GM18498 (cell line): ENCODE data around the gene MTX1.
A peak's percentile ranks its signal among the peaks of the same experiment; 100 is the strongest.
"Not testable (repeated sequence)": the region's sequence is repeated elsewhere in the genome, so short reads cannot be mapped to it uniquely, and the experiment has no call there.

ENCODE experiments used
- ATAC-seq: cut with Tn5 transposase; IDR thresholded peaks from one replicate; pipeline ENCODE4 v1.9.1; 2021; ENCODE audit warnings: mild to moderate bottlenecking, moderate library complexity; ENCODE audit not compliant: unreplicated experiment

MTX1 gene, protein sequence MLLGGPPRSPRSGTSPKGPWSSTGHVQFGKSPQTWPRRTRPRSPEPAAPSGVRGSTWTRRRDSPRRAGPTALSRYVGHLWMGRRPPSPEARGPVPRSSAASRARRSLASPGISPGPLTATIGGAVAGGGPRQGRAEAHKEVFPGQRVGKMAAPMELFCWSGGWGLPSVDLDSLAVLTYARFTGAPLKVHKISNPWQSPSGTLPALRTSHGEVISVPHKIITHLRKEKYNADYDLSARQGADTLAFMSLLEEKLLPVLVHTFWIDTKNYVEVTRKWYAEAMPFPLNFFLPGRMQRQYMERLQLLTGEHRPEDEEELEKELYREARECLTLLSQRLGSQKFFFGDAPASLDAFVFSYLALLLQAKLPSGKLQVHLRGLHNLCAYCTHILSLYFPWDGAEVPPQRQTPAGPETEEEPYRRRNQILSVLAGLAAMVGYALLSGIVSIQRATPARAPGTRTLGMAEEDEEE

GRCh38 chr1:155208541-155209311 is at the start of gene MTX1:
TSS of gene MTX1 (plus strand) at chr1:155208695. CDS start at chr1:155208805, 110 bp downstream.
- ATAC-seq: peak; percentile 79

DNA sequence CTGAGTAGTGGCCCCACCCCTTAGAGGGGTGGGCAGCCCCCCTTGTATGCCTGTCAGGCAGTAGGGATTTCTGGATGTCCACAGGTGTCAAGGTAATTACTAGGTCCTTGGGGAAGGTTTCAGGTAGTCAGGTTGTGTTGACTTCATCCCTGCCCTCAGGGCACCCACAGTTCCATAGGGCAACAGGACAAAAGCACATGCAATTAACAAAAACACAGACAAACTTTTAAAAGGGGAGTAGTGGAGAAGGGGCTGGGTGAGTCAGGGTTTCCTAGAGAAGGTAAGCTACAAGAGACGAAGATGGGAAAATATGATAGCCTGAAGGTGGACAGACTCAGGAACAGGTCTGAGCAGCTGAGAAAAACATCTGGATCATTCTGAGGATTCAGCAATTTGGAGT is 49.5 kb upstream of the MTX1 start:
- ATAC-seq: no peak

- ATAC-seq: no peak
Measured at GRCh38 chr1:155160128-155160527, 48.4 kb upstream of the MTX1 start.

DNA sequence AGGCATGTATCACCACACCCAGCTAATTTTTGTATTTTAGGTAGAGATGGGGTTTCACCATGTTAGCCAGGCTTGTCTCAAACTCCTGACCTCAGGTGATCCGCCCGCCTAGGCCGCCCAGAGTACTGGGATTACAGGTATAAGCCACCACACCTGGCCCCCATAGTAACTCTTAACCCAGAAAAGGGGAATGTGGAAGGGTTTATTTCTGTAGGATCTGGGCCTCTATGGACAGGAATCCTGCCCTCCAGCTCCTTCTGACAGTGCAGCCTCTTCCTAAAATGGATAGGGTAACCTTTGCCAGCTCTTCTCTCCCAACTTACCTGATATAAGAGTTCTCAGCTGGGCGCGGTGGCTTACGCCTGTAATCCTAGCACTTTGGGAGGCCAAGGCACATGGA is 45.9 kb upstream of the MTX1 start:
- not testable (repeated sequence) for ATAC-seq

DNA sequence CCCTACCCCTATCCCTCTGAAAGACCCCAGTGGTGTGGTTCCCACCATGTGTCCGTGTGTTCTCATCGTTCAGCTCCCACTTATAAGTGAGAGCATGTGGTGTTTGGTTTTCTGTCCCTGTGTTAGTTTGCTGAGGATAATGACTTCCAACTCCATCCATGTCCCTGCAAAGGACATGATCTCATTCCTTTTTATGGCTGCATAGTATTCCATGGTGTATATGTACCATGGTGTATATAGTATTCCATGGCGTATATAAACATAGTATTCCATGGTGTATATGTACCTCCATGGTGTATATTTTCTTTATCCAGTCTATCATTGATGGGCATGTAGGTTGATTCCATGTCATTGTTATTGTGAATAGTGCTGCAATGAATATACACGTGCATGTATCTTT is 44.7 kb upstream of the MTX1 start:
- ATAC-seq: not testable (repeated sequence)

- not testable (repeated sequence) for ATAC-seq
Measured at GRCh38 chr1:155164625-155165024, 43.9 kb upstream of the MTX1 start.

DNA sequence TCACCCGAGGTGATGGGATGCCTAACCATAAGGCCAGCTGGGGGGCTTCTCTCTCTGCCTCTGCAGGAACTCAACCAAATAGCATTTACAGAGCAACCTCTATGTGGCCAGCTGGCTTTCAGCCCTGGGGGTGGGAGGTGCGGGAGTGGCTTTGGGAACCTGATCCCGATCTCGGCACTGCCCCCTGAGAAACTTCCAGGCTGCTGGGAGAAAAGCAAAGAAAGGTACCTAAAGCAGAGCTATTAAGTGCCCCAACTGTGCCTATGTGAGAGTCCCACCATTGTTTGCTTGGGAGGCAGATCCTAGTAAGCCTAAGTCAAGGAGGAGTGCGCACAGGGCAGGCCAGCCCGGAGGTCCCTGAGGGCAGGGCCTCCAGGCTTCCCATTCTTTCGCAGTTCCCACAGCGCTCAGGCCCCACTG is 42.4 kb upstream of the MTX1 start:
- no peak for ATAC-seq

- ATAC-seq: no peak
Measured at GRCh38 chr1:155166471-155167165, 41.9 kb upstream of the MTX1 start.

GRCh38 chr1:155167166-155168104 is 41.1 kb upstream of the MTX1 start:
- no peak for ATAC-seq

GRCh38 chr1:155168105-155168445 is 40.4 kb upstream of the MTX1 start:
- not testable (repeated sequence) for ATAC-seq

DNA sequence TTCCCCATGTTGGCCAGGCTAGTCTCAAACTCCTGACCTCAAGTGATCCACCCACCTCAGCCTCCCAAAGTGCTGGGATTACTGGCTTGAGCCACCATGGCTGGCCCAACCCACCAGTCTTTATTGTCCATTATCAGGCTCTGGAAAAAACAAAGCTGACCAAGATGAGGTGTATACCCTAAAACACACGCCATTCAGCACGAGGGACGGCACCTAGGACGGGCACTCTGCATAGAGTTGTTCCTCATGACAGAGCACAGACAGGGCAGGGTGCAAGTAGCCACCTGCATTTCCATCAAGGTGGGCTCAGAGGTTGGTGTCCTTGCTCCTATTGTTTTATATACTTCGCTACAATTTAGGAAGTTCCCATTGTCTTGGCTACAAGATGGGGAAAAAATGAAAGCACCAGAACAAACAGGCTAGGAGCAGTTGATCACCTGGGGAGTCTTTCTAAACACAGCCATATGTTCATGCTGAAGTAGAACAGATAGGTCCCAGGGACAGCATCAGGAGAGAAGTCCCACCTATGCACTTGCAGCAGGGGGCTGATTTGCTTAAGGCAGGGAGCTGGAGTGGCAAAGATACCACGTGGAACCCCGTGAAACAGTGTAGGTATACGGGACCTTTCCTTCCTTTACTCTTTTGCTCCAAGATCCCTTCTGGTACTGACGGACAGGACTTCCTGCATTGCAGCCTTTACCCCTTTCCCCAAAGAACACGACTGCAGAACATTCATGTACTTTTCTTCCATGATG is 39.9 kb upstream of the MTX1 start:
- no peak for ATAC-seq

- ATAC-seq: no peak
Measured at GRCh38 chr1:155169541-155169940, 39.0 kb upstream of the MTX1 start.

- ATAC-seq: no peak
Measured at GRCh38 chr1:155170101-155170785, 38.3 kb upstream of the MTX1 start.

GRCh38 chr1:155170806-155171205 is 37.7 kb upstream of the MTX1 start:
- ATAC-seq: no peak

- ATAC-seq: no peak
Measured at GRCh38 chr1:155171836-155172731, 36.4 kb upstream of the MTX1 start.

DNA sequence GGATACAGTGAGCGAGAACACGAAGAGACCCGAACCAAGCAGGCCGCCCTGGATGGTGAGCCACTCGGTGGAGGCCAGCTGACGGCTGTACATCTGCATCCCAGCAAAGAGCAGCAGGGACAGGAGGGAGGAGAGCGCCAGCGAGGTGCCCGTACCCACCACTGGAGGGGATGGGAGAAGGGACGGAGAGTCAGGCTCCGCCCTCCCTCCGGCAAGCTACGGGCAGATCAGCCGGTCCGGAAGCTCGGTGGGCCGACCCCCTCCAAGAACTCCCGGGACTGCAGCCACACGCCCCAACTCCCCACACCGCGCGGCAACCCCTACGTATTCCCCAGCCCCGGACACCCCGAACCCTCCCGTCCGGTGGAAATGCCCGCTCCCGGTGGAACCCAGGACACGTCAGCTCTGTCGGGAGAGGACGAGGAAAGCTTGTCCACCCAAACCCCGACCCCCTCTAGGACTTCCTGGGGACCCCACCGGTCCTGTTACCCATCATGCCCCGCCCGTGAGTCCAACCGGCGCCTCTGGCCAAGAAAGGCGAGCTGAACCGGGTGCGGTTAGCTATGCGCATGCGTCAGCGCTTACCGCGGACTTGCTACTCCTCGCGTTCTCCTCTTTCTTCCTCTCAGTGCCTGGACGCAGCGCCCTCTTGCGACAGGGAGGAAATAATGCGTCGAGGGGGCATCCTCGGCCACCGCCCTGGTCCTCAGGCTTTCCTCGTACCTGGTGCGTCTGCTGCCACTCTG is 35.6 kb upstream of the MTX1 start, which contains the start of gene KRTCAP2:
Gene KRTCAP2, minus strand, starts transcription at position 573 of the 746 bp plus-strand sequence. Its CDS starts 80 bp downstream, at position 493.
- ATAC-seq: peak; percentile 71
